ENCODE results near the gene CNTFR.

The CNTFR gene

GRCh38 chr9:34505370-34506120 is 84.0 kb downstream of the CNTFR start:
- DNase-seq = no peak

- no peak for DNase-seq
Measured at GRCh38 chr9:34503406-34503805, 86.1 kb downstream of the CNTFR start.

- DNase-seq = no peak
Measured at GRCh38 chr9:34502891-34503290, 86.6 kb downstream of the CNTFR start.

- DNase-seq = no peak
Measured at GRCh38 chr9:34502471-34502870, 87.1 kb downstream of the CNTFR start.

GRCh38 chr9:34501889-34502425 is 87.6 kb downstream of the CNTFR start:
- DNase-seq = peak; percentile 72
